Gastrocnemius medialis (tissue), 4 donors: ENCODE data around the gene CTTNBP2.

Experiments
- POLR2A ChIP-seq, 2 donors: fragments of 450-650 bp; IDR thresholded peaks; one replicate each; pipeline ENCODE4 v1.6.1; 2017; ENCODE audit warnings: antibody characterized with exemption in 2 of 2, mild to moderate bottlenecking in 2 of 2, moderate library complexity in 2 of 2
- TF ChIP-seq, protein P1 (sequence below), 5 experiments: fragments of 450-650 bp in 3 of 5; fragments of 200-600 bp in 2 of 5; sonication (generic) in 2 of 5; IDR thresholded peaks in 4 of 5; conservative IDR thresholded peaks in 1 of 5; 1 replicate in 4 of 5; 2 replicates in 1 of 5; pipeline ENCODE4 v1.5.1; 2016 to 2019; ENCODE audit warnings: antibody characterized with exemption in 5 of 5, mild to moderate bottlenecking in 3 of 5, moderate library complexity in 3 of 5

DNA sequence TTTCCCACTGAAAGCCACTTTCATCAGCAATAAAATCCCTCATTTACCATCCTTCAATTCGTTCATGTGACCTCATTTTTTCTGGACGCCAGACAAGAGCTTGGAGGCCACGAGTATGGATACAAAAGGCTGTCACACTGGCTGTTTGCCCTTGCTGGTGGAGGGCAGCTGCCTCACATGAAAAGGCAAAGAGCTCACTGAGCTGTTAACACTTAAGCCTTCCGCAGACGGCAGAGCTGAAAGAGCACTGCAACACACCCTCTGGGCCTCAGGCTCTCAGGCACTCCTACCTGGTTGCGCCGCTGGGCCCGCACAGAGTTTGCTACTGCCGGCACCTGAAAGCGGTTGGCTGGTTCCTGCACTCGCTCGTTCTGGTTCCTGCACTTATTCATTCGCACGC lies 199.9 kb downstream of the CTTNBP2 start:
- no peak for TF ChIP-seq POLR2A (IDR thresholded peaks at IDR 0.05)
- TF ChIP-seq, protein P1, sequence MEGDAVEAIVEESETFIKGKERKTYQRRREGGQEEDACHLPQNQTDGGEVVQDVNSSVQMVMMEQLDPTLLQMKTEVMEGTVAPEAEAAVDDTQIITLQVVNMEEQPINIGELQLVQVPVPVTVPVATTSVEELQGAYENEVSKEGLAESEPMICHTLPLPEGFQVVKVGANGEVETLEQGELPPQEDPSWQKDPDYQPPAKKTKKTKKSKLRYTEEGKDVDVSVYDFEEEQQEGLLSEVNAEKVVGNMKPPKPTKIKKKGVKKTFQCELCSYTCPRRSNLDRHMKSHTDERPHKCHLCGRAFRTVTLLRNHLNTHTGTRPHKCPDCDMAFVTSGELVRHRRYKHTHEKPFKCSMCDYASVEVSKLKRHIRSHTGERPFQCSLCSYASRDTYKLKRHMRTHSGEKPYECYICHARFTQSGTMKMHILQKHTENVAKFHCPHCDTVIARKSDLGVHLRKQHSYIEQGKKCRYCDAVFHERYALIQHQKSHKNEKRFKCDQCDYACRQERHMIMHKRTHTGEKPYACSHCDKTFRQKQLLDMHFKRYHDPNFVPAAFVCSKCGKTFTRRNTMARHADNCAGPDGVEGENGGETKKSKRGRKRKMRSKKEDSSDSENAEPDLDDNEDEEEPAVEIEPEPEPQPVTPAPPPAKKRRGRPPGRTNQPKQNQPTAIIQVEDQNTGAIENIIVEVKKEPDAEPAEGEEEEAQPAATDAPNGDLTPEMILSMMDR (IDR thresholded peaks at IDR 0.05 in 4 of 5, conservative IDR thresholded peaks at IDR 0.05 in 1 of 5), result no peak
